GM12874 (cell line): ENCODE data around the gene VWCE.

Experiments used
- CTCF ChIP-seq: IDR thresholded peaks from 2 replicates; pipeline ENCODE4 v1.5.1; 2011; ENCODE audit warnings: low read depth, mild to moderate bottlenecking, control low read depth, low read length, moderate library complexity; ENCODE audit not compliant: insufficient read depth

VWCE gene

GRCh38 chr11:61268588-61269250, 26.4 kb downstream of the VWCE start:
- TF ChIP-seq CTCF = no peak

DNA sequence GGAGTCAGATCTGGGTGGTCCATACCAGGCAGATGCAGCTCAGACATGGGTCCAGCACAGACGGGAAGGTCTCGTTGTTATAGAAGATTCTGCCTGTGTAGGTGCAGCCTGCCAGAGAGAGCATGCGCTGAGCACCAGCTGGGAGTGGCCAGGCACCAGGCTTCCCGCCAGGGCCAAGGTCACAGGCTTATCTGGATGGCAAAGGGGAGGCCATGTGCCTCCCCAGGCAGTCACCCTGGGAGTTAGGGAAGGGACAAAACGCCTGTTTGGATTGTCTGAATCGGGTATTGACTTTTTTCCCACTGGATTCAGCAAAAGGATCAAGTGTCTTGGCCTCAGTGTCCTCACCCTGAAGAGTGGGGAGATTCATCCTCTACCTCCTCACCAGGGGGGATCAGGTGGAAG, 27.7 kb downstream of the VWCE start:
- no peak for TF ChIP-seq CTCF

- no peak for TF ChIP-seq CTCF
Measured at GRCh38 chr11:61266602-61267001, 28.5 kb downstream of the VWCE start.

DNA sequence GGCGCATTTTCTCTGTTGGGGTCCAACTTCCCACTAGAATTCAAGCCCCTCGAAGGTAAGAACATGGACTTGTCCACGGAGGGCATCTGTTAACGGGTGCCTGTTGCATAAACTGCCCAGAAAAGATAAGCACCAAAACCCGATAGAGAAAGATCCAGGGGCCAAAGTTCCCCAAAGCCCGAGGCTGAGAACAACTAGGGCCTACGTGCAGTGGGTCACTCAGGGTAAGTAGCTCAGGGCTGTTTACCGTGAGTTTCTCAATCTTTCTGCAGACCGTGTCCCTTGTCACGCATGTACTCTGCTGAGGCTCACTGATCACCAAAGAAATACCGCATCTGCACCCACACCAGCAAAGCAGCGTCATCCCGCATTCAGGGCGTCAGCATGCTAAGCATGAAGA, 29.8 kb downstream of the VWCE start:
- TF ChIP-seq CTCF = no peak

DNA sequence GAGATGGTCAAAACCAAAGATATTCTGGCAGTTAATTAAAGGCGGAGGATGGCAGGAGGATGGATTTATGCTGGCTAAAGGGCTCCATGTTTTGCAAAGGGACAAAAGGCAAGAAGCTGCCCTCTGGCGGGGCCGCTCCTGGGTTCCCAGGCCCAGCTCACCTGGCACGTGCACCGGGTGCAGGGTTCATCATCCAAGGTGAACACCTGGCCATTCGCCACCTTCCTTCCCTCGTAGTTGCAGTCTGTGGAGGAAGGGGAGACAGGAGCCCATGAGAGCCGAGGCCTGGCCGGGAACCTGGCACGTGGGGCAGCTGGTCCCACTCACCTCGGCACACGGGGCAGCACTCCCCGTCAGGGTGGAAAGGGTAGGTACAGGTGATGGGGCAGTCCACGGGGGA, 30.3 kb downstream of the VWCE start:
- TF ChIP-seq CTCF = no peak

- no peak for TF ChIP-seq CTCF
Measured at GRCh38 chr11:61264371-61264770, 30.7 kb downstream of the VWCE start.

DNA sequence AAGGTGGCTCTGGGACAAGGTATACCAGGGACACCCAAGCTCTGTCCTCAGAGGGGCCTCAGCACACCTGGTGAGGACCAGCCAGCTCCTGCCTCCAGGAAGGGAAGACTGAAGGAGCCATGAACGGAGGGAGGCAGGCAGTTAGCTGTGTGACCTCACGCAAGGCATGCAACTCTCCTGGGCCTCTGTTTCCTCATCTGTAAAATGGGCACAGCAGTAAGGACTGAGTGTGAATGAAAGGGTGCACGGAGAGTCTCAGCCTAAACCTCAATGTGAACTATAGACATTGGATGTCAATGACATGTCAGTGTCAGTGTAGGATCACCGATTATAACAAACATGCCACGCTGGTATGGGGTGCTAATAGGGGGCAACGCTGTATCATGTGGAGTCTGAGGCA, 35.8 kb downstream of the VWCE start:
- no peak for TF ChIP-seq CTCF
